Endothelial cell of umbilical vein (primary cell): ENCODE results near the gene COCH. TPM values are rescaled to one million over a fixed set of nuclear protein-coding genes. Genes with fewer than 3 reads are reported as not detected.

ENCODE experiments used
- BruUV-seq: library from RNA; stranded (reverse); fragments of 400-500 nt; replicated peaks from 2 replicates; lab custom pipeline; 2021; lab: Mats Ljungman, UMichigan
- CTCF ChIA-PET: fragments of 300-600, 350-600 bp; sonication (Branson Sonifier 250); formaldehyde crosslinking; loops from one replicate; lab custom pipeline; 2021; ENCODE audit warnings: antibody characterized with exemption, inconsistent platforms; lab: Charles Lee
- POLR2A ChIA-PET: fragments of 300-600, 350-600 bp; sonication (Branson Sonifier 250); formaldehyde crosslinking; loops from one replicate; lab custom pipeline; 2021; ENCODE audit warnings: antibody characterized with exemption, inconsistent platforms; lab: Charles Lee
- DNase-seq: peaks from one replicate; pipeline ENCODE4 v3.0.0-alpha.2; 2011; ENCODE audit warnings: low read depth, low spot score
- FAIRE-seq: peaks from 2 replicates; lab custom pipeline; 2011; peaks lifted over from hg19 to GRCh38; lab: Jason Lieb, UNC
- H2AFZ ChIP-seq: 2 replicates; pipeline ENCODE4 v1.6.0; 2012; ENCODE audit warnings: low read depth, low read length, control low read depth, inconsistent platforms
- H3K27ac ChIP-seq: 2 replicates; pipeline ENCODE4 v1.5.1; 2011; ENCODE audit warnings: low read depth, mild to moderate bottlenecking, control low read depth, low read length, moderate library complexity; ENCODE audit not compliant: insufficient read depth
- H3K27me3 ChIP-seq, 2 experiments: 2 replicates each; pipeline versions ENCODE4 v1.6.0 to v1.6.1; 2011; ENCODE audit warnings: low read length in 2 of 2, mixed read lengths in 1 of 2; ENCODE audit not compliant: control insufficient read depth in 2 of 2, insufficient read depth in 2 of 2
- H3K36me3 ChIP-seq, 2 experiments: 2 replicates in 1 of 2; 3 replicates in 1 of 2; pipeline ENCODE4 v1.5.1; 2011; ENCODE audit warnings: low read length in 2 of 2, mild to moderate bottlenecking in 1 of 2, moderate library complexity in 1 of 2; ENCODE audit not compliant: control insufficient read depth in 2 of 2, insufficient read depth in 2 of 2; ENCODE audit errors: extremely low read depth in 1 of 2
- H3K4me1 ChIP-seq: 3 replicates; pipeline ENCODE4 v1.5.1; 2011; ENCODE audit warnings: mild to moderate bottlenecking, low read length; ENCODE audit not compliant: control insufficient read depth, insufficient read depth; ENCODE audit errors: extremely low read depth
- H3K4me2 ChIP-seq: 2 replicates; pipeline ENCODE4 v1.6.1; 2011; ENCODE audit warnings: low read length, control low read depth, mixed read lengths; ENCODE audit not compliant: insufficient read depth
- H3K4me3 ChIP-seq, 3 experiments: fragments of 200-600 bp in 1 of 3; sonication (generic), shearing (Covaris generic) in 1 of 3; replicated peaks in 1 of 3; 2 replicates each; pipeline ENCODE4 v1.5.1; 2011 to 2016; ENCODE audit warnings: control low read depth in 3 of 3, low read length in 3 of 3, mild to moderate bottlenecking in 2 of 3, inconsistent platforms in 1 of 3, low read depth in 1 of 3, moderate library complexity in 1 of 3; ENCODE audit not compliant: insufficient read depth in 1 of 3
- H3K79me2 ChIP-seq: 2 replicates; pipeline ENCODE4 v1.6.0; 2012; ENCODE audit warnings: low read length, inconsistent platforms; ENCODE audit not compliant: control insufficient read depth, insufficient read depth
- H3K9ac ChIP-seq: replicated peaks from 2 replicates; pipeline ENCODE3; 2011; ENCODE audit warnings: low read length, control low read depth; ENCODE audit not compliant: insufficient read depth; ENCODE audit errors: extremely low read depth
- H3K9me1 ChIP-seq: replicated peaks from 3 replicates; pipeline ENCODE4 v1.6.0; 2011; ENCODE audit warnings: mild to moderate bottlenecking, low read length; ENCODE audit not compliant: control insufficient read depth, insufficient read depth; ENCODE audit errors: extremely low read depth
- H3K9me3 ChIP-seq: replicated peaks from 2 replicates; pipeline ENCODE4 v1.5.1; 2012; ENCODE audit warnings: low read length, inconsistent platforms; ENCODE audit not compliant: control insufficient read depth, insufficient read depth
- H4K20me1 ChIP-seq: replicated peaks from 2 replicates; pipeline ENCODE3; 2011; ENCODE audit warnings: mild to moderate bottlenecking, low read length; ENCODE audit not compliant: control insufficient read depth, insufficient read depth; ENCODE audit errors: extremely low read depth
- CTCF ChIP-seq, 2 donors: IDR thresholded peaks; 1 replicate in 1 of 2; 2 replicates in 1 of 2; pipeline ENCODE4 v1.5.1; 2011; ENCODE audit warnings: low read length in 2 of 2, mild to moderate bottlenecking in 2 of 2, moderate library complexity in 2 of 2, control low read depth in 1 of 2, inconsistent platforms in 1 of 2, low read depth in 1 of 2; ENCODE audit not compliant: insufficient read depth in 1 of 2; ENCODE audit errors: extremely low read depth in 1 of 2
- EZH2 ChIP-seq: IDR thresholded peaks from 2 replicates; pipeline ENCODE4 v1.6.1; 2012; ENCODE audit warnings: borderline replicate concordance, low read depth, mild to moderate bottlenecking, moderate library complexity, low read length, inconsistent platforms; ENCODE audit not compliant: severe bottlenecking
- FOS ChIP-seq: IDR thresholded peaks from 2 replicates; pipeline ENCODE4 v1.6.1; 2011; ENCODE audit warnings: mild to moderate bottlenecking, low read length, moderate library complexity, borderline replicate concordance; ENCODE audit not compliant: insufficient read depth
- GATA2 ChIP-seq: IDR thresholded peaks from 2 replicates; pipeline ENCODE4 v1.7.0; 2011; ENCODE audit warnings: low read depth, mild to moderate bottlenecking, moderate library complexity, mixed read lengths, low read length; ENCODE audit not compliant: insufficient read length, insufficient read depth
- JUN ChIP-seq: IDR thresholded peaks from 2 replicates; pipeline ENCODE4 v1.6.1; 2011; ENCODE audit warnings: borderline replicate concordance, low read depth; ENCODE audit not compliant: insufficient read length, insufficient read depth
- MAX ChIP-seq: IDR thresholded peaks from 2 replicates; pipeline ENCODE4 v1.6.1; 2011; ENCODE audit not compliant: insufficient read depth, insufficient read length
- MYC ChIP-seq: IDR thresholded peaks from one replicate; pipeline ENCODE4 v1.6.1; 2011; ENCODE audit warnings: mild to moderate bottlenecking, low read depth, low read length
- POLR2A ChIP-seq: IDR thresholded peaks from 2 replicates; pipeline ENCODE4 v1.6.1; 2012; ENCODE audit warnings: low read depth, mild to moderate bottlenecking, control low read depth, low read length
- POLR2AphosphoS5 ChIP-seq: IDR thresholded peaks from 2 replicates; pipeline ENCODE4 v1.6.1; 2012; ENCODE audit warnings: low read depth, mild to moderate bottlenecking, control low read depth, low read length, moderate library complexity; ENCODE audit not compliant: insufficient read depth
- dilution Hi-C: fragments of 300-500 bp; cut with MboI; formaldehyde crosslinking; loops from one replicate; pipeline ENCODE4 v1.15.0; 2019; ENCODE audit warnings: low sequenced_read_pairs; ENCODE audit not compliant: extremely low pct_ligation_motif_present
- intact Hi-C: fragments of 100-400 bp; cut with micrococcal nuclease; formaldehyde crosslinking; loops from one replicate; pipeline ENCODE4 v1.10.0; 2022
- polyA plus RNA-seq, 4 experiments: library from polyadenylated mRNA; depleted of rRNA in 3 of 4; stranded (reverse) in 3 of 4; unstranded in 1 of 4; fragments of >200 nt; gene quantifications; 2 replicates each; pipeline versions ENCODE4 v1.2.1 to v1.2.3, GENCODE V29; 2011 to 2012; ENCODE audit warnings: missing spikeins in 1 of 4
- total RNA-seq: library from RNA; stranded (reverse); gene quantifications from 2 replicates; pipeline ENCODE4 v1.2.3, GENCODE V29; 2021

COCH gene
- total and polyA plus RNA-seq, 2 donors (not counting 3 experiments of a cell fraction or from before 2014, with no cell fraction given): 0.87 to 1.9 TPM

- POLR2A ChIA-PET: interaction anchor here (0.8 kb wide), 1 partner anchor 11 kb away, joined by 3 read pairs; no protein-coding TSS in a partner anchor
- no peak overlapping the region for H3K4me3 ChIP-seq
Observed at GRCh38 chr14:30883508-30884294, 9.3 kb downstream of the COCH start.

GRCh38 chr14:30884901-30885300 lies 10.5 kb downstream of the COCH start:
- Histone ChIP-seq H2AFZ (no peak overlapping the region), H3K4me2 (no peak overlapping the region), H3K27me3 (no peaks in the 10 kb centered on the region), H3K27ac (no peak overlapping the region), H3K9ac (no peak overlapping the region), H4K20me1 (no peaks in the 10 kb centered on the region), H3K9me1 (no peaks in the 10 kb centered on the region), H3K36me3 (no peaks in the 10 kb centered on the region), H3K79me2 (no peaks in the 10 kb centered on the region), H3K4me3 (no peak overlapping the region), H3K4me1 (no peaks in the 10 kb centered on the region), H3K9me3 (no peaks in the 10 kb centered on the region)
- TF ChIP-seq POLR2A (no peak), GATA2 (no peak), POLR2AphosphoS5 (no peak), MYC (no peak), FOS (no peak), CTCF (IDR thresholded peaks at IDR 0.05; ENCODE audit: extremely low read depth in 1 of 2, insufficient read depth in 1 of 2, low read depth in 1 of 2, low read length in 2 of 2) (no peak), MAX (no peak), JUN (no peak), EZH2 (no peak)
- POLR2A ChIA-PET: no interaction called here
- CTCF ChIA-PET: no interaction called here
- dilution Hi-C loops: no loop called here
- intact Hi-C loops: no loop called here
- FAIRE-seq (no peak), DNase-seq (no peak)
- BruUV-seq: no TSS peak

More at GRCh38 chr14:30883508-30884294, 9.3 kb downstream of the COCH start:
- Histone ChIP-seq H3K36me3 (no peaks in the 10 kb centered on the region), H4K20me1 (no peaks in the 10 kb centered on the region), H3K4me1 (no peaks in the 10 kb centered on the region), H3K9me3 (no peaks in the 10 kb centered on the region), H3K4me2 (no peak overlapping the region), H3K9me1 (no peaks in the 10 kb centered on the region), H3K79me2 (no peaks in the 10 kb centered on the region), H3K27ac (no peak overlapping the region), H3K9ac (no peak overlapping the region), H2AFZ (no peak overlapping the region), H3K27me3 (peaks cover 0 to 2% of the 10 kb centered on the region in 2 experiments)
- intact Hi-C loops: no loop called here
- BruUV-seq: no TSS peak
- CTCF ChIA-PET: no interaction called here
- no peak for FAIRE-seq
- dilution Hi-C loops: no loop called here
- DNase-seq: no peak
- TF ChIP-seq JUN (no peak), FOS (no peak)
